8988T (cell line): Measurements from ENCODE around the gene CNOT8.
"Not testable (repeated sequence)": the region's sequence is repeated elsewhere in the genome, so short reads cannot be mapped to it uniquely, and the experiment has no call there.

Experiments used
- DNase-seq: peaks from one replicate; pipeline ENCODE4 v3.0.0; 2011

Gene CNOT8

GRCh38 chr5:154866841-154867240, 8.4 kb downstream of the CNOT8 start:
- DNase-seq = no peak

- DNase-seq = peak; percentile 40
Measured at GRCh38 chr5:154868702-154869101, 10.3 kb downstream of the CNOT8 start.

GRCh38 chr5:154871734-154872133, 13.3 kb downstream of the CNOT8 start:
- no peak for DNase-seq

- no peak for DNase-seq
Measured at GRCh38 chr5:154873791-154874331, 15.4 kb downstream of the CNOT8 start.

- DNase-seq = no peak
Measured at GRCh38 chr5:154878642-154879335, 20.4 kb downstream of the CNOT8 start.

- no peak for DNase-seq
Measured at GRCh38 chr5:154881986-154882385, 23.6 kb downstream of the CNOT8 start.

- DNase-seq = no peak
Measured at GRCh38 chr5:154884424-154884823, 26.0 kb downstream of the CNOT8 start.

GRCh38 chr5:154885439-154885838, 27.0 kb downstream of the CNOT8 start:
- no peak for DNase-seq

GRCh38 chr5:154892369-154892771, 33.9 kb downstream of the CNOT8 start:
- DNase-seq = no peak

GRCh38 chr5:154893381-154893780, 35.0 kb downstream of the CNOT8 start:
- no peak for DNase-seq

GRCh38 chr5:154895606-154896561, 37.5 kb downstream of the CNOT8 start:
- no peak for DNase-seq

GRCh38 chr5:154896562-154897165, 38.2 kb downstream of the CNOT8 start:
- no peak for DNase-seq

GRCh38 chr5:154898210-154898609, 39.8 kb downstream of the CNOT8 start:
- no peak for DNase-seq

GRCh38 chr5:154899151-154899816, 40.9 kb downstream of the CNOT8 start:
- DNase-seq = no peak

- DNase-seq = no peak
Measured at GRCh38 chr5:154900066-154900465, 41.6 kb downstream of the CNOT8 start.

- no peak for DNase-seq
Measured at GRCh38 chr5:154901276-154901675, 42.8 kb downstream of the CNOT8 start.

GRCh38 chr5:154901913-154902312, 43.5 kb downstream of the CNOT8 start:
- no peak for DNase-seq

GRCh38 chr5:154905601-154906000, 47.2 kb downstream of the CNOT8 start:
- DNase-seq = not testable (repeated sequence)

- no peak for DNase-seq
Measured at GRCh38 chr5:154916874-154917273, 58.4 kb downstream of the CNOT8 start.

GRCh38 chr5:154917757-154918156, 59.3 kb downstream of the CNOT8 start:
- DNase-seq = no peak

GRCh38 chr5:154923441-154924430, 65.3 kb downstream of the CNOT8 start:
- DNase-seq = no peak
